HG02973 (cell line): ENCODE measurements around the gene GPR143.
"Not testable (repeated sequence)": the region's sequence is repeated elsewhere in the genome, so short reads cannot be mapped to it uniquely, and the experiment has no call there.

ENCODE experiments used
- ATAC-seq: cut with Tn5 transposase; IDR thresholded peaks from one replicate; pipeline ENCODE4 v1.9.1; 2021; ENCODE audit warnings: moderate library complexity; ENCODE audit not compliant: unreplicated experiment

The GPR143 gene

GRCh38 chrX:9765737-9766097 lies at the start of gene GPR143:
GPR143 (minus strand) TSS chrX:9765847; CDS start chrX:9765817, 30 bp downstream.
- ATAC-seq: no peak

DNA sequence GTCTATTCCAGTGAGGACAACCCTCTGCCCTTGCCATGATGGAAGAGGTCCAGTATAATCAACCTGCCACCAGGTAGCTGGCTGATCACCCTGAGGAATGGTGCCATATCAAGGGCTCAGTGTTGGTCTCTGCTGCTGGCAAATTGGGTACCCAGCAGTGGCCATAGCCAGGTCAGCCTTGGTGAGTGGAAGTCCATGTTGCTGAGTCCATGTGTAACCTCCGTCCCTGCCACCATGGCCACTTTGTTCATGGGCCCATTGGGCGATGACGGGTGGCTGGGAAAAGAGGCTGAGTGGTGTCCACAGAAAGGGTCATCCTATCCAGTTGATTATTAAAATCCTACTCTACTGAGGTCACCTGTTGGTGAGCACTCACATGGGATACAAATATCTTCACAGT lies 45.4 kb upstream of the GPR143 start:
- not testable (repeated sequence) for ATAC-seq

DNA sequence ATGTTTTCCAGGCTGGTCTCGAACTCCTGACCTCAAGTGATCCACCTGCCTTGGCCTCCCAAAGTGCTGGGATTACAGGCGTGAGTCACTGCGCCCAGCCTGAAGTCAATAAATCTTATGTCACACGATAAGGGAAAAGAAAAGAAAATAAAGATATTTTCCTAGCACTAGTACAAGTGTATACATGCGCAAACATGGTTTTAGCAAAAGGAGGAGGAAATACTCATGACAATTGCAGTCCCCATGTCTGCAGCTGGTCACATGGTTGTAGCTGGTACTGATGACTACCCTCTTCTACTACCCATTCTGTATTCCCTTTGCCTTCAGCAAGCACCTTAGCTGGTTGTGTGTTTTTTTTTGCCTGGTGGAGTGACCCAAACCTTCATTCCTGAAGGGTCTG lies 44.2 kb upstream of the GPR143 start:
- ATAC-seq: not testable (repeated sequence)

DNA sequence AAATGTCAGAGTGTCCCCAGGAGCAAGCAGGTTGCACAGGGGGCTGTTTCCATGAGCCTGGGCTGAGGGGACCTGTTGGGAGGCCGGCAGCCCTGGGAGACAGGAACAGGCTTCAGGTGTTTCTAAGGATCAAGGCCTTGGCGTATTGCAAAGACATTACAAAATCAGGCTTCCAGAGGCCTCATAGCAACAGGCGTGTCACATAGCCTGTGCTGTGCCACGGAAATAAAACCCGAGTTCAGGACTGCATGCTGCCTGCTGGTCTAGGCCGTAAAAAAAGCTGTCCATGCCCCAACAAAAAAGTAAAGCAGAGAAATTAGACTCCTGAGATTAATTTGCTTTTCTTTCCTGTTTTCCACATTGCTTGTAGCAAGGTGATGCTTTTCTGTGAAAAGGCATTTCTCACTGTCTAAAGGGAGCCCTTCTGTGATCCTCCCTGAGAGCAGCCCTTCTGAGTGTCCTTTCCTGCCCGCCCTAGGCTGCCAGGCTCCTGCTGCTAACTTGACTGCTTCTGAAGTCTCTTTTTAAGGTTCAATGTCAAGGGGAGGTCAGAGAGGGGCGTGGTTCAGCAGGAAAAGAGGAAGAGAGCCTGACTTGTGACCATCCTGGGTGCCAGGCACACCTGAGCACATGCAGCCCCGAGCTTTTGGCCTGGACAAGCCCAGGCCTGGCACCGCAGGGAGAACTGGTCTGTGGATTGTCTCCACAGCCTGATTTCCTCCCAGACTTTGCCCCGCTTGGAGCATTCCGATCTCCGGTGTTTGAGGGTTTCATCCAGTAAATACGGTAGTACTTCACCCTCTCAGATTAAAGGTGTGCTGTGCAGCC lies 41.9 kb upstream of the GPR143 start:
- no peak for ATAC-seq

DNA sequence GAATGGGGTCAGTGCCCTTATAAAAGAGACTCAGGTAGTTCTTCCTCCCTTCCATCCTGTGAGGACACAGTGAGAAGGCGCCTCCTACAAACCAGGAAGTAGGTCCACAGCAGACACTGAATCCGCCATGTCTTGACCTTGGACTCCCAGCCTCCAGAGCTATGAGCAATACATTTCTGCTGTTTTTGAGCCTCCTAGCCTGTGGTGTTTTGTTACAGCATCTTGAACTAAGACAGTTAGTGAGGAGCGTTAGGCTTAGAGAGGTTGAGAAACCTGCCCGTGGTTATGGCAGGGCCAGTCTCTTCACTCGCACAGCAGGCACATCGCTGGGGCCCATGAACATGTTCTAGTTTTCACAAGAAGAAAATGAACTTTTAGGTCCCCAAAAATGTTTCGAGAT lies 40.3 kb upstream of the GPR143 start:
- no peak for ATAC-seq

DNA sequence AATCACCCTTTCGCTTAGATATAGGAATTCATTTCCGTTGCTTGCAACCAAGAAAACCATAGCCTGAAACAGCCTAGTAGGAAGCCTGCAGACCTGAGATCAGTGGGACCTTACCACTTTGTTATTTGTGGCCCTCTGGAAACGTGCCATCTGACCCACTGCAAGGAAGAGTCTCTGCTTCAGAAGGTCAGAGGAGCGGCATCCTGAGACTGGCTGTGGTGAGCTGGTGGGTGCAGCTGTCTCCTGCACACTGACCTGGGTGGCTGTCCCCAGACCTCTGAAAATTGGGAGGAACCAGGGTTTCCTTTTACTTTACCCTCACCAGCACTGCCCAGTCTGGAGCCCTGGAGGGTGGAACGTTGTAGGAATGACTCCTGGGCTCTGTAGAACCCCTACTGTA lies 38.8 kb upstream of the GPR143 start:
- no peak for ATAC-seq

GRCh38 chrX:9802737-9803136 lies 37.1 kb upstream of the GPR143 start:
- ATAC-seq: no peak

- ATAC-seq: no peak
These were observed 32.0 kb upstream of the GPR143 start for GRCh38 chrX:9797384-9798360.

GRCh38 chrX:9794495-9794894 lies 28.8 kb upstream of the GPR143 start:
- ATAC-seq: no peak

- ATAC-seq: no peak
These were observed 25.2 kb upstream of the GPR143 start for GRCh38 chrX:9790866-9791265.

- no peak for ATAC-seq
These were observed 23.9 kb upstream of the GPR143 start for GRCh38 chrX:9789555-9789954.

- no peak for ATAC-seq
These were observed 23.3 kb upstream of the GPR143 start for GRCh38 chrX:9788911-9789310.

- ATAC-seq: no peak
These were observed 21.4 kb upstream of the GPR143 start for GRCh38 chrX:9786798-9787635.

DNA sequence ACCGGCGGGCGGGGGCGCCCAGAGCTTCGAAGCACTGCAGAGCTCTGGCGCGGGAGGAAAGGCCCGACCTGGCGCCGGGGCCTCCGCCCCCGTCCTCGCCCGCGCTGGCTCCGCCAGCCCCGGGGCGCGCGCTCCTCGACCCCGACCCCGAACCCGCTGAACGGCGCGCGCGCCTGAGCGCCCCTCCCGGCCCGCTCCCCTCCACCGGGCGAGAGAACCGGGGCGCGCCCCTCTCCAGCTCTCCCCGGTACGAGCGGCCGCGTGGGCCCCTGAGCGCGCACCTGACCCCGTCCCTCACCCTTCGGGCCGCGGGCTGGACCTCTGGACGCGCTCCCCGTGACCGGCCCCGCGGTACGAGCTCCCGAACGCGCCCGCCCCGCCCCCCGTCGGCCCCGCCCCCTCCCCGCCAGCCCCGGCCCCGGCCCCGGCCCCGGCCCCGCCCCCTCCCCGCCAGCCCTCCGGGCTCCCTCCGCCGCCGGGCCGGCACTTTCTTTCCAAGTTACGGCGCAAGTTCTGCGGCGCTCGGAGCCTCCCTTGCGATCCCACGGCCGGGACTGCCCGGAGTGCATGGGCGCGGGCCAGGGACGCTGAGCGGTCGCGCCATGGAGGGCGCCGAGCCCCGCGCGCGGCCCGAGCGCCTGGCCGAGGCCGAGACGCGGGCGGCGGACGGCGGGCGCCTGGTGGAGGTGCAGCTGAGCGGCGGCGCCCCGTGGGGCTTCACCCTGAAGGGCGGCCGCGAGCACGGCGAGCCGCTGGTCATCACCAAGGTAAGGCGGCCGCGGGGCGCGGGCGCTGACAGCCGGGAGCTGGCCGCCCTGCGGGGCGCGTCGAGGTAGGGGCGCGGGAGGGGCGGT lies 20.5 kb upstream of the GPR143 start, which contains the start of gene SHROOM2:
Gene SHROOM2 (plus strand): TSS at position 486 of the 854 bp plus-strand sequence. CDS start 117 bp downstream, at position 603.
- ATAC-seq: no peak

GRCh38 chrX:9785254-9785943 lies 19.8 kb upstream of the GPR143 start:
- ATAC-seq: no peak

DNA sequence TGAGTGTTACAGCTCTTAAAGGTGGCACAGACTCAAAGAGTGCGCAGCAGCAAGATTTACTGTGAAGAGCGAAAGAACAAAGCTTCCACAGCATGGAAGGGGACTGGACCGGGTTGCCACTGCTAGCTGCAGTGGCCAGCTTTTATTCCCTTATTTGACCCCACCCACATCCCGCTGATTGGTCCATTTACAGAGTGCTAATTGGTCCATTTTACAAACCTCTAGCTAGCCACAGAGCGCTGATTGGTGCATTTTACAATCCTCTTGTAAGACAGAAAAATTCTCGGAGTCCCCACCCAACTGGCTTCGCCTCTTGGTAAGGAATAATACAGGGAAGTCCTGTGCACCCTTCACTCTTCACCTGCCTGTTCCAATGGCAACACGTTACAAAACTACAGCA lies 18.7 kb upstream of the GPR143 start:
- no peak for ATAC-seq

DNA sequence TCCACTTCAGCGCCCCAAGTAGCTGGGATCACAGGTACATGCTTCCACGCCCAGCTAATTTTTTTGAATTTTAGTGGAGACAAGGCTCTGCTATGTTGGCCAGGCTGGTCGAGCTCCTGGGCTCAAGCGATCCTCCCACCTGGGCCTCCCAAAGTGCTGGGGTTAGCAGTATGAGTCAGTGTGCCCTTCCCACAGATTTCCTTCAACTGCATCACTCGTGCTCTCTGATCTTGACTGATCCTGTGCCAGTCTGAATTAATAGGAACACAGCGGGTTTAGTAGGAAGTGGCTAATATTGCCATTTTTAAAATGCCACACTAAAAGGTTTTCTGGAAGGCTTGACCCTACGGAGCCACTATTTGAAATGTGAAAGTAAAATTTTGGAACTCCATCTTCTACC lies 16.3 kb upstream of the GPR143 start:
- ATAC-seq: no peak

- no peak for ATAC-seq
These were observed 10.3 kb upstream of the GPR143 start for GRCh38 chrX:9775930-9776329.

DNA sequence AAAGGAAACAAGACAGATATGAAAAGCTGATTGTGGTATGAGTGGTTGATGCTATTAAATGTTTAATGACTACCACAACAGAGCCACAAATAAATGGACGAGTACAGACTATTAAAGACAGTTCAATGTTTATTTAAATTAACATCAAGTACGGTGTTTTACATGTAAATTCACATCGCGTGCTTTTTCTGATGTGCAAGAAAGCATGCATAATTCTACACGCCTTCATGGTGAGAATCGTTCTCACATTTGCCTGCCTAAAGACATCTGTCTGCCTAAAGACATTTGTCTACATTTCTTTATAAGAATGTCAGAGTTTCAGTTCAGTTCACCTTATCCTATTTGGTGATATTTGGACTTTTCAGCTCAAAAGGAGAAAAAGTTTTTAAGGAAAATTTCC lies 7.3 kb upstream of the GPR143 start:
- ATAC-seq: no peak
